Stomach smooth muscle (tissue), 2 donors: ENCODE results near the gene ECHDC3.
"Not testable (repeated sequence)": the region's sequence is repeated elsewhere in the genome, so short reads cannot be mapped to it uniquely, and the experiment has no call there.

Experiments used
- H3K27ac ChIP-seq: one replicate; pipeline ENCODE4 v1.7.0; 2013; ENCODE audit warnings: mild to moderate bottlenecking, low read length, inconsistent platforms
- H3K27me3 ChIP-seq, 2 donors: one replicate each; pipeline ENCODE4 v1.7.0; 2013; ENCODE audit warnings: low read length in 2 of 2; ENCODE audit not compliant: insufficient read depth in 2 of 2, control insufficient read depth in 1 of 2
- H3K36me3 ChIP-seq, 2 donors: one replicate each; pipeline ENCODE4 v1.7.0; 2013; ENCODE audit warnings: low read length in 2 of 2; ENCODE audit not compliant: control insufficient read depth in 2 of 2, insufficient read depth in 2 of 2
- H3K4me1 ChIP-seq: one replicate; pipeline ENCODE4 v1.7.0; 2013; ENCODE audit warnings: low read length; ENCODE audit not compliant: control insufficient read depth, insufficient read depth
- H3K4me3 ChIP-seq, 2 donors: one replicate each; pipeline ENCODE4 v1.7.0; 2013; ENCODE audit warnings: low read length in 2 of 2
- H3K9ac ChIP-seq, 2 donors: one replicate each; pipeline ENCODE4 v1.7.0; 2013; ENCODE audit warnings: low read length in 2 of 2, mild to moderate bottlenecking in 1 of 2
- H3K9me3 ChIP-seq, 2 donors: one replicate each; pipeline ENCODE4 v1.7.0; 2013; ENCODE audit warnings: low read length in 2 of 2; ENCODE audit not compliant: control insufficient read depth in 2 of 2
- donor health status: healthy.
- donor health status: Pancreatic carcinoma.

ECHDC3 gene

DNA sequence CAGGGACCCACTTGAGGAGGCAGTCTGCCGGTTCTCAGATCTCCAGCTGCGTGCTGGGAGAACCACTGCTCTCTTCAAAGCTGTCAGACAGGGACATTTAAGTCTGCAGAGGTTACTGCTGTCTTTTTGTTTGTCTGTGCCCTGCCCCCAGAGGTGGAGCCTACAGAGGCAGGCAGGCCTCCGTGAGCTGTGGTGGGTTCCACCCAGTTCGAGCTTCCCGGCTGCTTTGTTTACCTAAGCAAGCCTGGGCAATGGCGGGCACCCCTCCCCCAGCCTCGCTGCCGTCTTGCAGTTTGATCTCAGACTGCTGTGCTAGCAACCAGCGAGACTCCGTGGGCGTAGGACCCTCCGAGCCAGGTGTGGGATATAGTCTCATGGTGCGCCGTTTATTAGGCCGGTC is 5.4 kb upstream of the ECHDC3 start:
- H3K4me1 ChIP-seq, H3K4me3 ChIP-seq, H3K9me3 ChIP-seq, H3K27me3 ChIP-seq, H3K9ac ChIP-seq, H3K36me3 ChIP-seq, H3K27ac ChIP-seq: not testable (repeated sequence)

DNA sequence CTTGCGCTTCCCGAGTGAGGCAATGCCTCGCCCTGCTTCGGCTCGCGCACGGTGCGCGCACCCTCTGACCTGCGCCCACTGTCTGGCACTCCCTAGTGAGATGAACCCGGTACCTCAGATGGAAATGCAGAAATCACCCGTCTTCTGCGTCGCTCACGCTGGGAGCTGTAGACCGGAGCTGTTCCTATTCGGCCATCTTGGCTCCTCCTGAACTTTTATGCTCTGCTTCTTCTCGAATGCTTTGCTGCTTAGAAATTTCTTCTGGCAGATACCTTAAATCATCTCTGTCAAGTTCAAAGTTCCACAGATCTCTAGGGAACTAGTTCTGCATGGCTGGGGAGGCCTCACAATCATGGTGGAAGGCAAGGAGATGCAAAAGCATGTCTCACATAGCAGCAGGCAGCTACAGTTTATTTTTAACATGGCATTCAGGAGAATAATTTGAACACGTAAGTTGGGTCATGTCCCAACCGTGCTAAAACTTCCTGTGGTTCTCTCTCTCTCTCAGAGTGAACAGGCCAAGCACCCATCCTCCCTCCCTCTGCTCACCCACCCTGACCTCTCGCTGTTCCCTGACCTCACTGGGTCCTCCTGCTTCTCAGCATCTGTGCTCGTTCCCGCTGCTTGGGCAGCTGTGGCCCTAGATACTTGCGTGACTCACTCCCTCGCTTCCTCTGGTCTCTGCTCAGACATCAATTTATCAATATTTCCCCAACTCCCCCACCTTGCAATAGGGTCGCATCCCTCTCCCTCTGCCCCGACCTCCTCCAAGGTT is 4.7 kb upstream of the ECHDC3 start:
- not testable (repeated sequence) for H3K4me1 ChIP-seq, H3K36me3 ChIP-seq, H3K9ac ChIP-seq, H3K27ac ChIP-seq, H3K9me3 ChIP-seq
- H3K4me3 ChIP-seq = peak overlapping the region in 1 of 2 donors; percentile 15
- peaks cover 6 to 10% of the 10 kb centered on the region in 2 donors for H3K27me3 ChIP-seq

DNA sequence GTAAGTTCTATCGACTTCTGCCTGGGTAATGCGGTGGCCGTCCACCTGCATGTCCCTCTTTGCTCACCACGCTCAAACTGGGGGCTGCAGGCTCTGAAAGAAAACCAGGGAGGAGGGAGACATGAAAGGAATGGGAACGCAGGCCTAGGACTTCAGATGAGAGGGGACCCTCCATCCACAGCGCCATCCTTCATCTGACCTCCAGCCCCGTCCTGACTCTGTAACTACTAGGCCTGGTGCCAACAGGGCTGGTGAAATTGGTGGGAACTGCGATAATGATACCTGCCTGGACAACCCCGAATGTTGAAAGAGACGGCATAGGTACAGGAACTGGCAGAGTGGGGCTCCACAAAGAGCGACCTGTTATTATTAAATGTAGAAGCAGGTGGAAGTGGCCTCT is 1.3 kb upstream of the ECHDC3 start:
- Histone ChIP-seq H3K9me3 (no peaks in the 10 kb centered on the region), H3K36me3 (no peaks in the 10 kb centered on the region), H3K4me3 (no peak overlapping the region)

DNA sequence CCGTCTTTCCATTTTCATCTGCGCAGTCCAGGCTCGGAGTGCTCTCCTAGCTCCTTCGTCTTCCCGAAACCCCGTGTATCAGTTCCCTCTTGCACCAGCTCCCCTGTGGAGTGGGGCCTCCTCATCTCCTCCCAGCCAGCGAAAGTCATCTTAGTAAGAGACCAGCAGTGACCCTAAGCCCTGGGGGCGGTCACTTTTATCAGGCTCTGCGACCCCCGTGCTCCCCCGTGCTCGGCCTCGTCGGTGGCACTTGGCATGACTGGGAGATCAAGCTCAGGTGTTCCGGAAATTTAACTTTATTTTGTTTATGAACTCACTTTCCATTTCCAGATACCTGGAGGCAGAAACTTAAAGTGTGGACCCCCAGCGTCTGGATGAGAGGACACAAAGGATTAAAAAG is 574 bp upstream of the ECHDC3 start:
- Histone ChIP-seq H3K4me3 (peak overlapping the region; percentile 54 to 69), H3K9ac (peak overlapping the region in 1 of 2 donors; percentile 21), H3K4me1 (peaks cover 2% of the 10 kb centered on the region), H3K27ac (no peak overlapping the region), H3K9me3 (no peaks in the 10 kb centered on the region), H3K36me3 (no peaks in the 10 kb centered on the region), H3K27me3 (peaks cover 6 to 15% of the 10 kb centered on the region in 2 donors)

More for the DNA sequence above, 1.3 kb upstream of the ECHDC3 start:
- Histone ChIP-seq H3K9ac (no peak overlapping the region), H3K4me1 (peaks cover 2% of the 10 kb centered on the region), H3K27me3 (peaks cover 6 to 15% of the 10 kb centered on the region in 2 donors), H3K27ac (no peak overlapping the region)

DNA sequence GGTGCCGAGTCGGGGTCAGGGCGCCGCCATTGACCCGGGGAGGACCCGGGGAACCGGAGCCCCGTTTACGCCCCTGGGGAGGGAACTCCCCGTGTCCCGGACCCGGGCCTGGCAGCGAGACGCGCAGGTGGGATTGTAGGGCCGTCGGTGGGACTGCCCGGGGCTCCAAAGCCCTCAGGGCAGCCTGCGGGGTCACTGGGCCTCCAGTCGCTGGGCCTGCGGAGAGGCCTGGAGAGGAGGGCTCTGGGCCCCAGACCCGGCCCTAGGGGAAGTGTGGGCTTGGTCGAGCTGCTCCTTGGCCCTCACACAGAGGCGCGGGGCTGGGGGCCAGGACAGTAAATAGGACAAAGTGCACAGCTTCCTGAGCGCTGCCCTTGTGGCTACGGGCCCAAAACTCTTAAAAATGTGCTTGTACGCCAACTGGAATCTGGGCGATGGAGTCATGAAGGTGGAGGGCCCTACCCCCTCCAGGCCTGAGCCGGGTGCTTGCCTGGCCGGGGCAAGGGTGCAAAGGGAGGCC is 657 bp downstream of the ECHDC3 start:
- no peaks in the 10 kb centered on the region for H3K9me3 ChIP-seq
- peak overlapping the region in 1 of 2 donors; percentile 69 for H3K4me3 ChIP-seq
- H3K36me3 ChIP-seq = no peaks in the 10 kb centered on the region
- H3K27ac ChIP-seq = no peak overlapping the region
- peaks cover 2% of the 10 kb centered on the region for H3K4me1 ChIP-seq
- H3K9ac ChIP-seq = peak overlapping the region in 1 of 2 donors; percentile 42
- H3K27me3 ChIP-seq = peaks cover 4 to 10% of the 10 kb centered on the region in 2 donors

DNA sequence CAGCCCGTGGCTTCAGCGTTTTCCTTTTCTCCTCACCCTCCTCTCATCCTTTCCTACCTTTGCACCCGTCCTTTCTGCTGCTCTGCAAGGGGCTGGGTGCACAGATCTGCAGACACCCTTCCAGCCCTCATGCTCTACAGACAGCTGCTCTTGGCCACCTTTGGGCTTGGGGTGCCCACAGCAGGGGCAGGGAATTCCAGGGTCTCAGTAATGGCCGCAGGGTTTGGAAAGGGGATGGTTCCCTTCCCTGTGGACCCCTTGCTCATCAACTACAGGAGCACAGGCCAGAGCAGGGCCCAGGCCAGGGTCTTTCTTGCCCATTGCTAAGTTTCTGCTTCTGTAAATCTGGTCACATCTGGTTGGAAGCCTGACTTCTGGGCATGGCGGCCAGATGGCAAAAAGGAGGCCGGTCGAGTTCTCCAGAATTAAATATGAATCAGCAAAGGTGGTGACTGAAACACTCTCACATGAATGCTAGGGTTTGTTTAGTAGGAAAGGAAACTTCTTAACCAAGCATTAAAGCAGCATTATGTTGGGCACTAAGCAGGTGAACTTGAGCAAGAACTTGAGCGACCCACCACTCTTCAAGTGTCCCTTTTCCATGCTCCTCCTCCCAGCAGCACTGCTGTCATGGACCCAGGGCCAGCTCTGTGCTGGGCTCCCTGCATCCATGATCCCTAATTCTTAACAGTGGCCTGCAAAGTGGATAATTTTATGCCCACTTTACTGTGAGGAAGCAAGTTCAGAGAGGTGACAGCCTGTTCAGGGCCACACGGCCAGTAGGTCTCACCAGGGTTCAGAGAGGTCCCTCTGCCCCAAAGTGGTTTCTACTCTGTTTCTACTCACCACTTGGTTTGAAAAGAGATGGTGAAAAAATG is 1.5 kb downstream of the ECHDC3 start:
- Histone ChIP-seq H3K36me3 (no peaks in the 10 kb centered on the region), H3K9ac (no peak overlapping the region), H3K27me3 (peaks cover 3 to 9% of the 10 kb centered on the region in 2 donors), H3K4me1 (peaks cover 2% of the 10 kb centered on the region), H3K27ac (no peak overlapping the region), H3K9me3 (no peaks in the 10 kb centered on the region), H3K4me3 (peak overlapping the region in 1 of 2 donors; percentile 69)

DNA sequence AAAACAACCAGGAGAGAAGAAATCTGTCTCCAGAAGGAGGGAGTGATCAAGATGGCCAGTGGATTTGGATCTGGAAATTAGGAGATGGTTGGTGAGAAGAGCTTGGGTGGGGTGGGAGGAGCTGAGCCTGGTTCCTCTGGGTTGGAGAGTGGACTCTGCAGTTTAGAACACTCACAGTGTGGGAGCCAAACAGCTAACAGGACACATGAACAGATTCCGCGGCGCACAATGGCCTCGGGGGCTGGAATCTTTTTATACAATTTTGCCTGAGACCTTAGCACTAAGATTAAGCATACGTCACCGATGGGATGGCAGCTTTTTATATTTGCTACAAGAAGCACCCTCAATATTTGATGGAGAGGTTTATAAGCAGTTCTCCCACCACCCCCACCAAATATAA is 2.9 kb downstream of the ECHDC3 start:
- peaks cover 2% of the 10 kb centered on the region for H3K4me1 ChIP-seq
- H3K36me3 ChIP-seq = no peaks in the 10 kb centered on the region
- H3K27ac ChIP-seq = no peak overlapping the region
- no peaks in the 10 kb centered on the region for H3K9me3 ChIP-seq
- H3K27me3 ChIP-seq = peaks cover 3 to 9% of the 10 kb centered on the region in 2 donors
- H3K9ac ChIP-seq = no peak overlapping the region
- H3K4me3 ChIP-seq = no peak overlapping the region

DNA sequence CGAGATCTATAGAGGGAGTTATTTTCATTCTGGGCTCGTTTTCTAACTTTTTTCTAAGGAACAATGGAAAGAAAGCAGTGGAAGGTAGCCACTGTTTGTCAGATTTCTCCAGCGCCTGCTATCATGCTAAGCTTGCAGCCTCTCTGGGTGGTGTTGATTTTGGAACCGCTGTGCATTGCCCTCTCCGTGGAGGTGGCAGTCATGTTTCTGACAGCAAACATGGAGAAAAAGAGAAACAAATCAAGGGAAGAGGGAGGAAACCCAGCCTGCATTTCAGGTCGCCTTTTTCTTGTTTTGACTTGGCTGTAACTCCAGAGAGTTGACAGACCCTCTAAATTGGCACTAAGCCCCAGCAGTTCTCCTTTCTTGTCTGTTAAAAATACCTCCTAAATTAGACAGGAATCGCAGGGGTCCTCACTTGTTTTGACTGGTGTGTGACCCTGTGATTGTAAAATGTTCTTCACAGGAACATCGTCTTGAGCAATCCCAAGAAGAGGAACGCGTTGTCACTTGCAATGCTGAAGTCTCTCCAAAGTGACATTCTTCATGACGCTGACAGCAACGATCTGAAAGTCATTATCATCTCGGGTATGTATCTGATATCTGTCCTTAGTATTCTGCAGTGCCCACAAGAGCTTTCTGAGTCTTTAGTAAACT is 4.8 kb downstream of the ECHDC3 start:
- Histone ChIP-seq H3K27me3 (peaks cover under 1 to 5% of the 10 kb centered on the region in 2 donors), H3K9ac (no peak overlapping the region), H3K36me3 (no peaks in the 10 kb centered on the region), H3K9me3 (no peaks in the 10 kb centered on the region), H3K4me1 (peaks cover 2% of the 10 kb centered on the region), H3K4me3 (no peak overlapping the region), H3K27ac (no peak overlapping the region)

DNA sequence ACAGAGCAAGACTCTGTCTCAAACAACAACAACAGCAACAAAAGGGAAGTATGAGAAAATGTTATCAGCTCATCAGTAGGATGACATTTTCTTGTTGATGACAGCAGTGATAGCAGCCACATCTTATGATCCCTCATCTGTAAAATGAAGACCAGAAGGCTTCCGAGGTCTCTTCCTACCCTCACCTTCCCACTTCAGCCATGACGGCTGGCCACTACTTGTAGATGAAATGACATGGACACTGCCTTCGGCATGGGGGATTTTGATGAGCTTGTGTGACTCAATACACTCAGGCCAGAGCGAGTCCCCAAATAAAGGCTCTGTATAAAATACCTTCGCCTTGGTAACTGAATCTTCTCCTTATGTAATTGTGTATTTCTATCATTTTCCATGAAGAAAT is 6.7 kb downstream of the ECHDC3 start:
- Histone ChIP-seq H3K9ac (no peak overlapping the region), H3K4me1 (no peaks in the 10 kb centered on the region), H3K9me3 (no peaks in the 10 kb centered on the region), H3K4me3 (no peak overlapping the region), H3K27me3 (no peaks in the 10 kb centered on the region), H3K36me3 (no peaks in the 10 kb centered on the region), H3K27ac (no peak overlapping the region)

DNA sequence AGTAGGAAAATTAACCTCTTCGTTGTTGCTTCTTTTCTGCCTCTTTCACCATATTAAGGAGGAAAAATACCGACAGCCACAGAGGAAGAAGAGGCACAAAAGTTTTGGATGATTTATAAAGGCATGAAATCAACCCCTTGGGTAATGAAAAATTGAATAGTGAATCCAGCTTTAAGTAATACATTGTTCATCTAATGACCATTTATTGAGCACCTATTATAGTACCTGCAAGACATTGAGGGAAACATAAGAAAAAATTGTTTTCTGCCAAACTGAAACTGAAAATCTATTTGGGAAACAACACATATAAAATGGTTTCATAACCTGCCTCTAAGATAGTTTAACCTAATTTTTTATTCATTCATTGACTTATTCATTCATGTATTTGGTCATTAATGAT is 8.2 kb downstream of the ECHDC3 start:
- H3K27me3 ChIP-seq = no peaks in the 10 kb centered on the region
- no peak overlapping the region for H3K9ac ChIP-seq
- no peak overlapping the region for H3K4me3 ChIP-seq
- no peak overlapping the region for H3K27ac ChIP-seq
- no peaks in the 10 kb centered on the region for H3K9me3 ChIP-seq
- no peaks in the 10 kb centered on the region for H3K4me1 ChIP-seq
- no peaks in the 10 kb centered on the region for H3K36me3 ChIP-seq
